IMR-90 (cell line): ENCODE results near the gene SLC9A3. TPM values are rescaled to one million over a fixed set of nuclear protein-coding genes. Genes with fewer than 3 reads are reported as not detected.

ENCODE experiments used
- ATAC-seq: fragments of 200-7000 bp; cut with Tn5 transposase; 2 replicates; pipeline ENCODE4 v1.9.1; 2020; ENCODE audit warnings: low read depth, mild to moderate bottlenecking, moderate library complexity
- BruUV-seq: library from RNA; stranded (reverse); fragments of 400-500 nt; replicated peaks from 2 replicates; lab custom pipeline; 2021; lab: Mats Ljungman, UMichigan
- CTCF ChIA-PET: fragments of 300-600 bp; formaldehyde crosslinking; extraction: SDS; loops from one replicate; lab custom pipeline; 2021; ENCODE audit warnings: antibody characterized with exemption; lab: Yijun Ruan, JAX
- POLR2A ChIA-PET: fragments of 300-600 bp; sonication (Branson Sonifier 250); formaldehyde crosslinking; loops from one replicate; lab custom pipeline; 2022; ENCODE audit warnings: antibody characterized with exemption; ENCODE audit not compliant: unreplicated experiment; lab: Charles Lee
- DNase-seq: peaks from one replicate; pipeline ENCODE4 v3.0.0; 2013
- H2AFZ ChIP-seq: replicated peaks from 2 replicates; pipeline ENCODE3; 2013; ENCODE audit warnings: low read length, mild to moderate bottlenecking; ENCODE audit not compliant: poor library complexity
- H2AK5ac ChIP-seq: 2 replicates; pipeline ENCODE4 v1.6.1; 2013; ENCODE audit warnings: low read depth, low read length, inconsistent platforms
- H2AK9ac ChIP-seq: replicated peaks from 2 replicates; pipeline ENCODE3; 2013; ENCODE audit warnings: mild to moderate bottlenecking, low read depth, low read length, moderate library complexity; ENCODE audit not compliant: poor library complexity
- H2BK120ac ChIP-seq: 2 replicates; pipeline ENCODE4 v1.6.1; 2013; ENCODE audit warnings: low read depth, low read length, inconsistent platforms
- H2BK15ac ChIP-seq: 3 replicates; pipeline ENCODE4 v1.6.1; 2013; ENCODE audit warnings: low read depth, low read length, inconsistent platforms
- H2BK20ac ChIP-seq: 2 replicates; pipeline ENCODE4 v1.6.1; 2013; ENCODE audit warnings: low read depth, mild to moderate bottlenecking, inconsistent platforms, low read length, moderate library complexity
- H2BK5ac ChIP-seq: 2 replicates; pipeline ENCODE4 v1.6.1; 2013; ENCODE audit warnings: mild to moderate bottlenecking, low read depth, low read length, inconsistent platforms; ENCODE audit not compliant: poor library complexity, severe bottlenecking
- H3K14ac ChIP-seq: replicated peaks from 2 replicates; pipeline ENCODE4 v1.6.1; 2013; ENCODE audit warnings: low read depth, low read length, inconsistent platforms
- H3K18ac ChIP-seq: 2 replicates; pipeline ENCODE4 v1.6.1; 2013; ENCODE audit warnings: low read depth, low read length, control low read depth
- H3K23ac ChIP-seq: 2 replicates; pipeline ENCODE4 v1.6.1; 2013; ENCODE audit warnings: low read depth, low read length, inconsistent platforms
- H3K27ac ChIP-seq: 2 replicates; pipeline ENCODE4 v1.5.1; 2013; ENCODE audit warnings: mild to moderate bottlenecking, control low read depth, low read length; ENCODE audit not compliant: insufficient read depth
- H3K27me3 ChIP-seq: 2 replicates; pipeline ENCODE4 v1.6.1; 2013; ENCODE audit warnings: low read length; ENCODE audit not compliant: control insufficient read depth, insufficient read depth
- H3K36me3 ChIP-seq: 2 replicates; pipeline ENCODE4 v1.6.1; 2013; ENCODE audit warnings: low read length, mixed read lengths; ENCODE audit not compliant: control insufficient read depth, insufficient read depth
- H3K4ac ChIP-seq: 2 replicates; pipeline ENCODE4 v1.6.1; 2013; ENCODE audit warnings: low read depth, low read length, inconsistent platforms
- H3K4me1 ChIP-seq: 2 replicates; pipeline ENCODE4 v1.6.1; 2013; ENCODE audit warnings: low read length, mixed read lengths; ENCODE audit not compliant: control insufficient read depth, insufficient read depth
- H3K4me2 ChIP-seq: 2 replicates; pipeline ENCODE4 v1.6.1; 2013; ENCODE audit warnings: low read depth, mild to moderate bottlenecking, control low read depth, low read length, moderate library complexity
- H3K4me3 ChIP-seq: 2 replicates; pipeline ENCODE4 v1.5.1; 2013; ENCODE audit warnings: low read depth, mild to moderate bottlenecking, control low read depth, low read length, moderate library complexity; ENCODE audit not compliant: insufficient read depth
- H3K56ac ChIP-seq: 2 replicates; pipeline ENCODE4 v1.6.1; 2013; ENCODE audit warnings: low read length, inconsistent platforms; ENCODE audit not compliant: insufficient read depth; ENCODE audit errors: extremely low read depth
- H3K79me1 ChIP-seq, 2 experiments: 2 replicates each; pipeline ENCODE4 v1.6.1; 2013; ENCODE audit warnings: low read length in 2 of 2, inconsistent platforms in 1 of 2, low read depth in 1 of 2
- H3K9ac ChIP-seq: 2 replicates; pipeline ENCODE4 v1.6.1; 2013; ENCODE audit warnings: low read depth, low read length, control low read depth
- H3K9me1 ChIP-seq: 2 replicates; pipeline ENCODE4 v1.6.1; 2013; ENCODE audit warnings: low read length, inconsistent platforms; ENCODE audit not compliant: insufficient read depth
- H3K9me3 ChIP-seq: 2 replicates; pipeline ENCODE4 v1.6.1; 2013; ENCODE audit warnings: low read length; ENCODE audit not compliant: control insufficient read depth, insufficient read depth
- H4K20me1 ChIP-seq: 2 replicates; pipeline ENCODE4 v1.6.1; 2013; ENCODE audit warnings: low read length, inconsistent platforms; ENCODE audit not compliant: insufficient read depth
- H4K5ac ChIP-seq: 2 replicates; pipeline ENCODE4 v1.6.1; 2013; ENCODE audit warnings: mild to moderate bottlenecking, low read depth, low read length, control low read depth
- H4K8ac ChIP-seq, 2 experiments: 2 replicates each; pipeline ENCODE4 v1.6.1; 2013; ENCODE audit warnings: low read depth in 2 of 2, low read length in 2 of 2, control low read depth in 1 of 2, inconsistent platforms in 1 of 2
- H4K91ac ChIP-seq: 2 replicates; pipeline ENCODE4 v1.6.1; 2013; ENCODE audit warnings: low read depth, low read length, inconsistent platforms; ENCODE audit not compliant: insufficient read depth
- CHD1 ChIP-seq: IDR thresholded peaks from 2 replicates; pipeline ENCODE4 v1.6.1; 2012; ENCODE audit warnings: low read depth, low read length, improper control_type of control experiment
- RAD21 ChIP-seq: IDR thresholded peaks from 2 replicates; pipeline ENCODE4 v1.6.1; 2012; ENCODE audit warnings: low read length, improper control_type of control experiment
- SMC3 ChIP-seq: fragments of 150-350 bp; IDR thresholded peaks from 2 replicates; pipeline ENCODE4 v1.6.1; 2016; ENCODE audit warnings: low read depth, mild to moderate bottlenecking, antibody characterized with exemption, low read length, moderate library complexity
- WGBS, 2 experiments: methylation state at CpG; one replicate each; pipeline versions ENCODE4 v1.1.5 to v1.1.7; 2013; ENCODE audit warnings: missing lambda C conversion rate in 2 of 2; ENCODE audit not compliant: insufficient read length in 1 of 2; ENCODE audit errors: extremely low coverage in 2 of 2; 5-methylcytosine and 5-hydroxymethylcytosine counted together
- dilution Hi-C: fragments of 300-500 bp; cut with HindIII; formaldehyde crosslinking; loops from one replicate; pipeline ENCODE4 v1.14.3; 2018; ENCODE audit warnings: low sequenced_read_pairs; ENCODE audit not compliant: unreplicated experiment
- in situ Hi-C: fragments of 300-500 bp; cut with MboI; formaldehyde crosslinking; loops from 3 replicates; pipeline ENCODE4 v1.14.3; 2019; ENCODE audit warnings: low sequenced_read_pairs, inconsistent platforms, mixed read lengths
- intact Hi-C: fragments of 100-400 bp; cut with micrococcal nuclease; formaldehyde crosslinking; loops from 2 replicates; pipeline ENCODE4 v1.10.0; 2022
- polyA plus RNA-seq, 3 experiments: library from polyadenylated mRNA; depleted of rRNA; stranded (reverse); fragments of >200 nt; gene quantifications; 2 replicates each; pipeline ENCODE4 v1.2.3, GENCODE V29; 2012; ENCODE audit warnings: low replicate concordance in 1 of 3
- total RNA-seq: library from RNA; depleted of rRNA; stranded (reverse); fragments of >200 nt; gene quantifications from 2 replicates; pipeline ENCODE4 v1.2.3, GENCODE V29; 2012
- TF ChIP-seq, protein P1 (sequence below): conservative IDR thresholded peaks from 2 replicates; pipeline ENCODE4 v1.5.1; 2012; ENCODE audit warnings: mild to moderate bottlenecking, low read depth, low read length, improper control_type of control experiment

SLC9A3 gene
- total and polyA plus RNA-seq, 2 of the 4 experiments (the other 2 are of a cell fraction) = 0.72 to 1.5 TPM

DNA sequence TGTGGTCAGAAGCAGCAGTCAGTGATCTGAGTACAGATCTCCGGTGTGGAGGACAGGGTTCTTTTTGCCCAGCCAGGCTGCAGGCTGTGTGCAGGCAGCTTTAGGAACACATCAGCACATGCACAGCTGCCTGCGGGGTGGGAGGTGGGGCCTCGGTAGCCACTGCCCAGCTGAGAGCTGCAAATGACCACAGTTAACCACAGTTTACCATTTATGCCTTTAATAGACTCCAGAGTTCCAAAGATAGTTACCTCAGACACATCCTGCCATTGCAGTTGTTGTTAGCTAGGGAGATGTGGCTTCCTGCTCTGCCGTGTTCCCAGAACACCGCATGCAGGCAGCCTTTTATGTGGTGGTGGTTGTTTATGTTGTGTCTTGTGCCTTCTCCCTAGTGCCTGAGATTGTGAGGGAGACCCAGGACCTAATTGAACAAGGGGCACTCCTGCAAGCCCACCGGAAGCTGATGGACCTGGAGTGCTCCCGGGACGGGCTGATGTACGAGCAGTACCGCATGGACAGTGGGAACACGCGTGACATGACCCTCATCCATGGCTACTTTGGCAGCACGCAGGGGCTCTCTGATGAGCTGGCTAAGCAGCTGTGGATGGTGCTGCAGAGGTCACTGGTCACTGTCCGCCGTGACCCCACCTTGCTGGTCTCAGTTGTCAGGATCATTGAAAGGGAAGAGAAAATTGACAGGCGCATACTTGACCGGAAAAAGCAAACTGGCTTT, 71.1 kb downstream of the SLC9A3 start:
- no peak for ATAC-seq
- Histone ChIP-seq H3K9me3 (peaks cover 7% of the 10 kb centered on the region), H3K56ac (no peak overlapping the region), H3K79me1 (peaks cover 34 to 69% of the 10 kb centered on the region in 2 experiments), H4K8ac (no peak overlapping the region), H4K20me1 (peaks cover 31% of the 10 kb centered on the region), H3K14ac (no peak overlapping the region), H3K9ac (no peak overlapping the region), H3K36me3 (peaks cover 67% of the 10 kb centered on the region), H3K23ac (no peak overlapping the region), H2AK9ac (no peak overlapping the region), H4K91ac (no peak overlapping the region), H3K4ac (no peak overlapping the region), H3K27me3 (no peaks in the 10 kb centered on the region), H2BK5ac (no peak overlapping the region), H3K4me3 (no peak overlapping the region), H2BK120ac (no peak overlapping the region), H2BK20ac (no peak overlapping the region), H4K5ac (no peak overlapping the region), H3K9me1 (peaks cover 17% of the 10 kb centered on the region; the same call in 1 of the 2 replicates), H3K18ac (no peak overlapping the region), H2AFZ (peak overlapping the region; percentile 39), H3K27ac (no peak overlapping the region), H3K4me1 (no peaks in the 10 kb centered on the region), H2AK5ac (no peak overlapping the region), H3K4me2 (no peak overlapping the region), H2BK15ac (no peak overlapping the region)
- in situ Hi-C loops = no loop called here
- dilution Hi-C loops = no loop called here
- WGBS, 2 experiments = 98% methylated on average over 13 of the region's 17 CpGs; no CpG with 5 or more reads in 1 of the 2 experiments
- CTCF ChIA-PET = no interaction called here
- intact Hi-C loops = no loop called here
- DNase-seq = no peak
- BruUV-seq = no TSS peak
- POLR2A ChIA-PET = no interaction called here
- TF ChIP-seq, protein P1, sequence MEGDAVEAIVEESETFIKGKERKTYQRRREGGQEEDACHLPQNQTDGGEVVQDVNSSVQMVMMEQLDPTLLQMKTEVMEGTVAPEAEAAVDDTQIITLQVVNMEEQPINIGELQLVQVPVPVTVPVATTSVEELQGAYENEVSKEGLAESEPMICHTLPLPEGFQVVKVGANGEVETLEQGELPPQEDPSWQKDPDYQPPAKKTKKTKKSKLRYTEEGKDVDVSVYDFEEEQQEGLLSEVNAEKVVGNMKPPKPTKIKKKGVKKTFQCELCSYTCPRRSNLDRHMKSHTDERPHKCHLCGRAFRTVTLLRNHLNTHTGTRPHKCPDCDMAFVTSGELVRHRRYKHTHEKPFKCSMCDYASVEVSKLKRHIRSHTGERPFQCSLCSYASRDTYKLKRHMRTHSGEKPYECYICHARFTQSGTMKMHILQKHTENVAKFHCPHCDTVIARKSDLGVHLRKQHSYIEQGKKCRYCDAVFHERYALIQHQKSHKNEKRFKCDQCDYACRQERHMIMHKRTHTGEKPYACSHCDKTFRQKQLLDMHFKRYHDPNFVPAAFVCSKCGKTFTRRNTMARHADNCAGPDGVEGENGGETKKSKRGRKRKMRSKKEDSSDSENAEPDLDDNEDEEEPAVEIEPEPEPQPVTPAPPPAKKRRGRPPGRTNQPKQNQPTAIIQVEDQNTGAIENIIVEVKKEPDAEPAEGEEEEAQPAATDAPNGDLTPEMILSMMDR = no peak
- TF ChIP-seq CHD1 = no peak
- TF ChIP-seq SMC3 = no peak
- TF ChIP-seq RAD21 = no peak
